Measurements from ENCODE around the gene CNST. TPM values are rescaled to one million over a fixed set of nuclear protein-coding genes. Genes with fewer than 3 reads are reported as not detected.

CNST gene
- total RNA-seq, 1 experiment from 2014 or later, result 19.8 TPM

DNA sequence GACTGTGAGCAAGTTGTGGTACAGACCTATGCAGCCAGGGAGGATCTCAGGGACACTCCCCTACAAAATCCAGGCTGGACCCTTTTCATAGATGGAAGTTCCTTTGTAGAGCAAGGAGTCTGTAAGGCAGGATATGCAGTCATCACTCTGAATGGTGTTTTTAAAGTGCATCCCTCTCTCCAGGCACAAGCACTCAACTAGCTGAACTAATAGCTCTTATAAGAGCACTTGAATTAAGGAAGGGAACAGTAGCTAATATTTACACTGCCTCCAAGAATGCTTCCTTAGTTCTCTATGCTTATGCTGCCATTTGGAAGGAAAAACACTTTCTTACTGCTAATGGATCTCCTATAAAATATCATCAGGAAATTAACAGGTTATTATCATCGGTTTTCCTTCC lies 32.1 kb upstream of the CNST start:
- Mint-ChIP-seq H3K9me3 (peaks cover 21 to 28% of the 10 kb centered on the region in 2 experiments), H3K36me3 (ENCODE audit: insufficient read depth in 1 of 3, low read depth in 3 of 3) (peaks cover 4 to 13% (median 5%) of the 10 kb centered on the region in 3 experiments; a peak in 6 of 7 replicates), H3K27ac (no peak overlapping the region), H3K27me3 (ENCODE audit: low read depth) (peaks cover 5% of the 10 kb centered on the region; the same call in 1 of the 2 replicates), H3K4me1 (peaks cover 5 to 6% of the 10 kb centered on the region in 2 experiments), H3K4me3 (no peak overlapping the region)
- no peaks in the 10 kb centered on the region for H3K4me1 ChIP-seq (ENCODE audit: insufficient read depth, low read length)
- WGBS (ENCODE audit: extremely low coverage, insufficient read length, low lambda C conversion rate), result no CpG with 5 or more reads among the region's 1 CpG
- no peak overlapping the region for H2BK120ac ChIP-seq (ENCODE audit: low read depth, low read length, poor library complexity, severe bottlenecking)
- no peak overlapping the region for H2AK5ac ChIP-seq (ENCODE audit: insufficient read length, low read length)
- no peak overlapping the region for H3K4me2 ChIP-seq (ENCODE audit: insufficient read depth, insufficient read length, low read length)
- no peaks in the 10 kb centered on the region for H3K79me1 ChIP-seq (ENCODE audit: insufficient read depth, low read depth, low read length, poor library complexity, severe bottlenecking)
- H3K79me2 ChIP-seq (ENCODE audit: insufficient read depth, low read length), result no peaks in the 10 kb centered on the region
- H3K56ac ChIP-seq (ENCODE audit: insufficient read length, low read depth, low read length), result no peak overlapping the region
- no peak overlapping the region for H3K9ac ChIP-seq (ENCODE audit: extremely low read depth, insufficient read length, low read length)
- H2BK12ac ChIP-seq (ENCODE audit: insufficient read length, low read depth, low read length), result no peak overlapping the region
- no peaks in the 10 kb centered on the region for H3K27me3 ChIP-seq (ENCODE audit: insufficient read depth, low read length)
- TF ChIP-seq, protein P1, sequence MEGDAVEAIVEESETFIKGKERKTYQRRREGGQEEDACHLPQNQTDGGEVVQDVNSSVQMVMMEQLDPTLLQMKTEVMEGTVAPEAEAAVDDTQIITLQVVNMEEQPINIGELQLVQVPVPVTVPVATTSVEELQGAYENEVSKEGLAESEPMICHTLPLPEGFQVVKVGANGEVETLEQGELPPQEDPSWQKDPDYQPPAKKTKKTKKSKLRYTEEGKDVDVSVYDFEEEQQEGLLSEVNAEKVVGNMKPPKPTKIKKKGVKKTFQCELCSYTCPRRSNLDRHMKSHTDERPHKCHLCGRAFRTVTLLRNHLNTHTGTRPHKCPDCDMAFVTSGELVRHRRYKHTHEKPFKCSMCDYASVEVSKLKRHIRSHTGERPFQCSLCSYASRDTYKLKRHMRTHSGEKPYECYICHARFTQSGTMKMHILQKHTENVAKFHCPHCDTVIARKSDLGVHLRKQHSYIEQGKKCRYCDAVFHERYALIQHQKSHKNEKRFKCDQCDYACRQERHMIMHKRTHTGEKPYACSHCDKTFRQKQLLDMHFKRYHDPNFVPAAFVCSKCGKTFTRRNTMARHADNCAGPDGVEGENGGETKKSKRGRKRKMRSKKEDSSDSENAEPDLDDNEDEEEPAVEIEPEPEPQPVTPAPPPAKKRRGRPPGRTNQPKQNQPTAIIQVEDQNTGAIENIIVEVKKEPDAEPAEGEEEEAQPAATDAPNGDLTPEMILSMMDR (conservative IDR thresholded peaks at IDR 0.05), result no peak
- no peak for DNase-seq
- no peak overlapping the region for H3K23ac ChIP-seq (ENCODE audit: insufficient read length, low read depth, low read length)
- no peak overlapping the region for H4K8ac ChIP-seq (replicated peaks; ENCODE audit: insufficient read length, low read depth, low read length)
- H2BK15ac ChIP-seq (ENCODE audit: low read depth, low read length), result no peak overlapping the region
- H3K27ac ChIP-seq (ENCODE audit: insufficient read length, low read depth, low read length), result no peak overlapping the region
- H3K23me2 ChIP-seq (ENCODE audit: insufficient read length, low read depth, low read length, poor library complexity, severe bottlenecking), result no peaks in the 10 kb centered on the region
- no peak overlapping the region for H3K14ac ChIP-seq (ENCODE audit: insufficient read depth, low read length)
- no peak overlapping the region for H2BK20ac ChIP-seq (ENCODE audit: low read depth, low read length, poor library complexity, severe bottlenecking)
- H4K20me1 ChIP-seq (ENCODE audit: control insufficient read depth, insufficient read depth, insufficient read length), result no peaks in the 10 kb centered on the region
- H3K18ac ChIP-seq (ENCODE audit: insufficient read length, low read depth, low read length), result no peak overlapping the region
- no peak overlapping the region for H4K91ac ChIP-seq (ENCODE audit: insufficient read length, low read depth, low read length)
- H2AFZ ChIP-seq (ENCODE audit: low read length), result no peak overlapping the region
- peaks cover 8% of the 10 kb centered on the region for H3K9me3 ChIP-seq (ENCODE audit: control insufficient read depth, low read depth, low read length)
- H4K5ac ChIP-seq (ENCODE audit: insufficient read length, low read depth, low read length), result no peak overlapping the region
- H3K4ac ChIP-seq (ENCODE audit: low read depth, low read length), result no peak overlapping the region
- no peak overlapping the region for H2BK5ac ChIP-seq (ENCODE audit: insufficient read length, low read length)
- H3T11ph ChIP-seq (ENCODE audit: low read length), result no peak overlapping the region
